ENCODE data around the gene PTGFRN. TPM values are rescaled to one million over a fixed set of nuclear protein-coding genes. Genes with fewer than 3 reads are reported as not detected.

The PTGFRN gene
- total and polyA plus RNA-seq, 10 donors: 1.7 to 17.4 (median 10.6) TPM

GRCh38 chr1:116908266-116908665 is 1.4 kb upstream of the PTGFRN start:
- H3K27me3 ChIP-seq (replicated peaks in 1 of 7): peaks cover 0 to 44% (median 11%) of the 10 kb centered on the region in 7 donors
- no peak for DNase-seq
- H3K9me3 ChIP-seq: no peaks in the 10 kb centered on the region
- peaks cover 0 to 23% (median 15%) of the 10 kb centered on the region in 6 donors for H3K4me1 ChIP-seq
- intact Hi-C loops (cut with DNase I; ENCODE audit: low total_unique reads): no loop called here
- 94 to 98% (median 96%) methylated on average over 9 of the region's 9 CpGs for WGBS, 5 donors
- H3K4me3 ChIP-seq: no peak overlapping the region
- no peak overlapping the region for H3K27ac ChIP-seq
- no peaks in the 10 kb centered on the region for H3K36me3 ChIP-seq
- TF ChIP-seq POLR2AphosphoS5 (IDR thresholded peaks at IDR 0.05): no peak

- Histone ChIP-seq H3K4me3 (peak overlapping the region in 2 of 8 donors; percentile 52 to 77), H3K4me1 (peaks cover 0 to 23% (median 15%) of the 10 kb centered on the region in 6 donors), H3K27ac (no peak overlapping the region), H3K27me3 (replicated peaks in 1 of 7) (peaks cover 0 to 44% (median 11%) of the 10 kb centered on the region in 7 donors), H3K36me3 (no peaks in the 10 kb centered on the region), H3K9me3 (no peaks in the 10 kb centered on the region)
- TF ChIP-seq POLR2A (IDR thresholded peaks at IDR 0.05): no peak
- no peak for TF ChIP-seq CTCF (IDR thresholded peaks at IDR 0.05 in 8 of 11, conservative IDR thresholded peaks at IDR 0.05 in 3 of 11)
- no peak for TF ChIP-seq POLR2AphosphoS5 (IDR thresholded peaks at IDR 0.05)
- intact Hi-C loops (cut with DNase I; ENCODE audit: low total_unique reads): no loop called here
- DNase-seq: no peak
- WGBS, 5 donors: 88 to 97% (median 95%) methylated on average over 13 of the region's 13 CpGs
These were observed 750 bp upstream of the PTGFRN start for GRCh38 chr1:116908820-116909511.

DNA sequence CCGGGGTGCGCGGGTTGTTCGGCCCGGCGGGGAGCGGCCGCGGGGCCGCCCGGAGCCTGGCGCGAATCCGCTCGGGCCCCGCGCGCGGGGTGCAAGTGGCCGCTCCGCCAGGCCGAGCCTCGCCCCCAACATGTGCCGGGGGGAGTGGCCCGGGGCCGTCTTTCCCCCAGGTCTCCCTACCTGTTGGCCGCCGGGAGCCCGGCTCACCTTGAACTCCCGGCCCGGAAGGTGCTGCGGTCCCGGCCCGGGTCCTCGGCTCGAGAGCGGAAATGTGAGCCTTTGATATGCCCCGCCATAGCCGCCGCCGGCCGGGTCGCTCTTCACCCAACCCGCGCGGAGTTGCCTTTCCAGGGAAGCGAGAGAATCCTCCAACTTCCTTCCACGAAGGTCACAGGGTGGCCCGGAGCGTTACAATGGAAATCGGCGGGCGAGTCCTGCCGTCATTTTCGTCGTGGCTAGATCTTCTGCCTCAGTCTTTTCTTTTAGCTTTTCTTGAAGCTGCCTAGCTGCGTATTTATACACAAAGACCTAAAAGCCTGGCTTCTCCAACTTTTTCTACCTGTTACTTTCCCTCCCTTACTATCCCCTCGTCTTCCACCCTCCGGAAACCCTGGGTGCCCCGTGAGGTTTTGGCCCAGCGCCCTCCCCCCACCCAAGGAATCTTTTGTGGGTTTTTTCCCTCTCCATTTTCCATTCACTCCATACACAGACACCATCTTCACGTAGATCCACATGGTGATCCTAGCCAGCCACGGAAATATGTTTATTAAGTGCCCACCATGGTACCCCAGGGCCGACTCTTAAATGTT is 867 bp downstream of the PTGFRN start:
- no peaks in the 10 kb centered on the region for H3K9me3 ChIP-seq
- TF ChIP-seq POLR2AphosphoS5 (IDR thresholded peaks at IDR 0.05) (peak in 2 of 3 donors; percentile 46 to 60), POLR2A (IDR thresholded peaks at IDR 0.05) (no peak)
- H3K27ac ChIP-seq: peak overlapping the region in 4 of 8 donors; percentile 17 to 40 (median 28)
- peaks cover 0 to 31% (median 18%) of the 10 kb centered on the region in 6 donors for H3K4me1 ChIP-seq
- intact Hi-C loops (cut with DNase I; ENCODE audit: low total_unique reads): no loop called here
- H3K27me3 ChIP-seq (replicated peaks in 1 of 7): peaks cover 0 to 44% (median 11%) of the 10 kb centered on the region in 7 donors
- peak overlapping the region; percentile 46 to 77 (median 54) for H3K4me3 ChIP-seq
- no peaks in the 10 kb centered on the region for H3K36me3 ChIP-seq
- WGBS, 5 donors: 6 to 18% (median 7%) methylated on average over 24 to 64 of the region's 64 CpGs
- DNase-seq: peak; percentile 84

GRCh38 chr1:116911188-116911553 is 1.5 kb downstream of the PTGFRN start:
- DNase-seq: no peak
- Histone ChIP-seq H3K27ac (no peak overlapping the region), H3K4me3 (peak overlapping the region in 2 of 8 donors; percentile 56 to 77), H3K27me3 (replicated peaks in 1 of 7) (peaks cover 0 to 44% (median 11%) of the 10 kb centered on the region in 7 donors), H3K4me1 (peaks cover 0 to 37% (median 21%) of the 10 kb centered on the region in 6 donors), H3K36me3 (no peaks in the 10 kb centered on the region), H3K9me3 (no peaks in the 10 kb centered on the region)
- intact Hi-C loops (cut with DNase I; ENCODE audit: low total_unique reads): no loop called here
- no peak for TF ChIP-seq POLR2AphosphoS5 (IDR thresholded peaks at IDR 0.05)
- no peak for TF ChIP-seq CTCF (IDR thresholded peaks at IDR 0.05 in 8 of 11, conservative IDR thresholded peaks at IDR 0.05 in 3 of 11)
- TF ChIP-seq POLR2A (IDR thresholded peaks at IDR 0.05): no peak
- WGBS, 5 donors: 89 to 95% (median 91%) methylated on average over 6 of the region's 6 CpGs

All from spleen (tissue), 11 donors.